NCI-H1092 (cell line): Measurements from ENCODE around the gene MRPL34.

Experiments used
- DNase-seq: peaks from one replicate; lab custom pipeline; 2025; lab: John Stamatoyannopoulos, UW

The MRPL34 gene

GRCh38 chr19:17341386-17341785 is 35.7 kb downstream of the MRPL34 start:
- DNase-seq: no peak

- no peak for DNase-seq
Measured at GRCh38 chr19:17341845-17342244, 36.2 kb downstream of the MRPL34 start.

DNA sequence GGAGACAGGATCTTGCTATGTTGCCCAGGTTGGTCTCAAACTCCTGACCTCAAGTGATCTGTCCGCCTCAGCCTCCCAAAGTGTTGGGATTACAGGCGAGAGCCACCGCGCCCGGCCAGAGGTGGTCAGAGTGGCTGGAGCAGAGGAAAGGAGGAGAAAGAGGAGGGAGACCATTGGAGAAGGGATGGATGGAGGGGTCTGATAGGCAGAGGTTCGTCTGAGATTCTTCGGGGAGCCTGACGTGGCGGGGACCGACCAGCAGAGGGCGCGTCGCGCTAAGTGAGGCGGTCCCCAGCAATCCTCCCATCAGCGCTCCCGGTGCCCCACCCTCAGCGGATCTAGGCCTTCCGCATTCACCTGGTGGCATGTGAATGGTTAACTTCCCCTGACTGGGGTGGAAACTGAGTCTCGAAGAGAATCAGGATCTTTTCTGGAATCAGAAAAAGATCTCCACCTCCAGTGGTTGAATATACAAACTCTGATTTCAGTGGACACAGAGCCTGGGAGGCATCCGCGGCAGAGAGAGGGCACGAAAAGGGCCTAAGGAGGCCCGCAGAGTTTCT is 40.5 kb downstream of the MRPL34 start:
- DNase-seq: peak; percentile 52

- no peak for DNase-seq
Measured at GRCh38 chr19:17347361-17347760, 41.7 kb downstream of the MRPL34 start.

DNA sequence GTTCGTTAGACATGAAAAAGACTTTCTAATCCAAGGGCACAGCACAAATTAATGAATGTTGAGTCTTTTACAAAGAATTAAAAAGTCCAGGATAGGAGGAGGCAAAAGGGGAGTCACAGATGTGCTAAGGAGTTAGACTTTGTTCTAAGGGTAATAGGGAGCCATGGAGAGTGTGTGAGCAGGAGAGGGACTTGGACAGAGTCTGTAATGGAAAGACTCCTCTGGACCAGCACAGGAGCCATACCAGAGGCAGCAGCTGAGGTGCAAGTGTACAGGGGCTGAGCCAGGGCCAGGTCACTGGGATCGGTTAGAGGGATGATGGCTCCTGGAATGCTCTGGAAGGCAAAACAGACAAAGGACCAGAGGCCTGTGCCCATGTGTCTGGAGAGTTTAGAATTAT is 42.2 kb downstream of the MRPL34 start:
- no peak for DNase-seq

- DNase-seq: no peak
Measured at GRCh38 chr19:17348700-17349099, 43.0 kb downstream of the MRPL34 start.

- no peak for DNase-seq
Measured at GRCh38 chr19:17351815-17352435, 46.3 kb downstream of the MRPL34 start.

- DNase-seq: no peak
Measured at GRCh38 chr19:17352608-17353280, 47.1 kb downstream of the MRPL34 start.

DNA sequence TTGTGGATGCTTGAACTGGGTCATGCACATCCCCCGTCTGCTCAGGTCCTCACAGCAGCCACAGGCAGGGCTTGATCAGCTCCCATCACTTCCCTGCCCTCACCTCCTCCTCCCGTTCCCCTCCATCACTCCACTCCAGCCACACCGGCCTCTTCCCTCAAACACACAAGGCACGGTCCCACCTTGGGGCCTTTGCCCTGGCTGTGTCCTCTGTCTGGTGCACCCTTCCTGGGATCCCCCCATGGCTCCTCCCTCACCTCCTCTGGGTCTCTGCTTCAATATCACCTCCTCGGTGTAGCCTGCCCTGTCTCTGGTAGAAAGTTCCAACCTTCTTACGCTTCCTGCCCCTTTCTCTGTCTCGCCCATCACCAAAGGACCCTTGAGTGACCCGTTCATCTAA is 47.7 kb downstream of the MRPL34 start:
- no peak for DNase-seq
